GM19239 (cell line): ENCODE data around the gene NPLOC4.

Experiments
- DNase-seq: peaks from one replicate; pipeline ENCODE4 v3.0.0; 2011; ENCODE audit warnings: low spot score; ENCODE audit not compliant: insufficient read length
- FAIRE-seq: peaks from 2 replicates; lab custom pipeline; 2011; peaks lifted over from hg19 to GRCh38; lab: Jason Lieb, UNC

NPLOC4 gene

DNA sequence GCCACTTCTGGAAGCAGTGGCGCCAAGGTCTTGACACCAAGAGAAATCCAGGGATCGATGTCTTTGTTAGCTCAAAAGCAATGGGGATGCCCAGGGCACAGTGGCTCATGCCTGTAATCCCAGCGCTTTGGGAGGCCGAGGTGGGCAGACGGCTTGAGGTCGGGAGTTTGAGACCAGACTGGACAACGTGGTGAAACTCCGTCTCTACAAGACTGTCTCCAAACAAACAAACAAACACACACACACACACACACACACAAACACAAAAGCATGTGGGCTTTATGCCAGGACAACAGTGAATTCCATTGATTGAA, 62.3 kb downstream of the NPLOC4 start:
- DNase-seq (no peak), FAIRE-seq (no peak)

DNA sequence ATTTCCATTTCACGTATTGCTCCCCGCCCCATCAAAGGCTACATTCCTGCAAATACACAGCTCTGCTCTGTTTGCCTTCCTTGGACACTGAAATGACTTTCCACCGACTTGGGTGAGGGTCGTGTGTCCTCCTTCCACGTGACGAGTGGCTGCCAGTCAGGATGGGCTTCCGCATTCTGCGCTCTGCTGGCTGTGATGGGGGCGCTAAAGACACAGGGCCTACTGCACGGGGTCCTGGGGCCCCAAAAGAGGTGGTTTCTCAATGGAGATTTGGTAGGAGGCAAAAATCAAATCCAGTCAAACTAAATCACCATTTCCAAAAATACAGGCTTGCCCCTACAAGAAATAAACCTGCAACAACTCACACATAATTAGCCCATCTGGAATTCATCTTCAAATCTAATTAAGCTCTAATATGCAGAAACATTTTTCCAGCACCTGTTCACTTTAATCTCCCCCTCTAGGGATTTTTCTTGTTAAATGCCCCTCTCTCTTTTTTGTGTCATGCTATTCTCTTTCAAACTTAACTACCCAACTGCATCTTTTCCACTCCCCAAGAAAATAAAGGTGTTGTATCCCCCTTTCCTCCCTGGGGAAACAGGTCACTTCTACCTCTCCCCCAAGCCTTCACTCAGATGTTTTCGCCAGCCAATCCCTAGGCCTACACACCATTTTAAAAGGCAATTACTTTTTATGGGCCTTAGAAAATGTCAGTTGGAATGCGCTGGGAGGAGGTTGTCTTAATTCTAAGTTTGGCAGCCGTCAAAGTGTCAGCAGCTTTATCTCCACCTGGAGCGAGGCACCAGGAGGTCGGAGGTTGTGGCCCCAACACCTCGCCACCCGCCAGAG, 62.9 kb downstream of the NPLOC4 start:
- DNase-seq (no peak), FAIRE-seq (no peak)

- no peak for FAIRE-seq
- DNase-seq, result no peak
Observed at GRCh38 chr17:81572563-81573168, 64.2 kb downstream of the NPLOC4 start.

DNA sequence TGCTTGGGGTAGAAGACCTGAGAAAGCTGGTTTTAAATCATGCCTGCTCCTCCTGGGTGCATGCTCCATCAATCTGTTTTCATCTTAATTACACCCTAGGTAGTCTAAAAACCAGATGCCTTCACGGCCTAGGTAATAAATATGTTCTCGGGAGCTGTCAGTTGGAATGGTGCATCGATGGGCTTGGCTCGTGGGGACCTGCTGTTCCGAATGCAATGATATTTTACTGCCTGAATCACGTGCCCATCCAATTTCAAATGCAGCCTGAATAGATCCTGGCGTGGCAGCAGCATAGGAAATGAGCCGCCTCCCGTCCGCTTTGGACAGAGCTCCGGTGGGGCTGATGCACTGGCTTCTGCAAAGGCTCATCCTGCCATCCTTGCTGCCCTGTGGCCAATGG, 65.9 kb downstream of the NPLOC4 start:
- DNase-seq (no peak), FAIRE-seq (no peak)

GRCh38 chr17:81569986-81570514, 66.9 kb downstream of the NPLOC4 start:
- DNase-seq, result no peak
- FAIRE-seq, result no peak

- FAIRE-seq (no peak), DNase-seq (no peak)
Observed at GRCh38 chr17:81568416-81568815, 68.5 kb downstream of the NPLOC4 start.

DNA sequence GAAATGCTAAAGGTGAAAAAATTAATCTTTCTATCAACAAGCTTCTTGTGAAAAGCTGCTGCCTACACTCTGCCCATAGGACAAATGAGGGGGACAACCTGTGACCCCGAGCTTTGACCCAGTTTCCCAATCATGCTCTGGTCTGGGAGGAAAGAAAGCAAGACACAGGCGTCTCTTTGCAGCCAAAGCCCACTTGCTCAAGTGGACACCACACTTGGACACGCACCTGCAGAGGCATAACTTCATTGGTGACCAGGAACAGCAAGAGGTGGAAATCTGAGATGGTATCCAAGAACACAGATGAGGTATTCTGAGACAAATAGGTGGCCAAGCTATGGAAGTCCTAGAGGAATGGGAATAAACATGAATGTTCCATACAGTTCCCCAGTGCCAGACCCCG, 69.7 kb downstream of the NPLOC4 start:
- FAIRE-seq (no peak), DNase-seq (no peak)

- FAIRE-seq (no peak), DNase-seq (no peak)
Observed at GRCh38 chr17:81566461-81567126, 70.3 kb downstream of the NPLOC4 start.

DNA sequence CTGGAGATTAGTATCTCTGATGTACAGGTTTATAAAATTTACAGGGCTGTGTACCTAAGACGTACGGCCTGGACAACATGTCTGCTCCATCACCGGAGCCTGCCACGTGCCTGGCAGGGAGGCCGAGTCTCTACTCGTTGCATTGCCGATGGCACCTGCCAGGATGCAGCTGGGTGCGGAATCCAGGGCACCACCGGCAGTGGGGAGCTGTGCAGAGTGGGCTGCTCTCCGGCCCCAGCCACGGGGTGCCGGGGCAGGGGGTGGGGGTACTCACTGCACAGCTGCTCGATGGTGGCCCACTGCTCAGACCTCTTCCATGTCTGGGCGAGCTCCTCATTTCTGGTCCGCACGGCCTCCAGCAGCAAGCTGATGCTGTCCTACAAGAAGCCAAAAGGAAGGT, 71.7 kb downstream of the NPLOC4 start:
- FAIRE-seq (no peak), DNase-seq (no peak)

GRCh38 chr17:81564778-81565177, 72.1 kb downstream of the NPLOC4 start:
- DNase-seq (no peak), FAIRE-seq (no peak)

GRCh38 chr17:81563861-81564586, 72.9 kb downstream of the NPLOC4 start:
- DNase-seq (no peak), FAIRE-seq (no peak)

GRCh38 chr17:81561494-81561885, 75.4 kb downstream of the NPLOC4 start:
- no peak for DNase-seq
- FAIRE-seq, result peak; percentile 70

DNA sequence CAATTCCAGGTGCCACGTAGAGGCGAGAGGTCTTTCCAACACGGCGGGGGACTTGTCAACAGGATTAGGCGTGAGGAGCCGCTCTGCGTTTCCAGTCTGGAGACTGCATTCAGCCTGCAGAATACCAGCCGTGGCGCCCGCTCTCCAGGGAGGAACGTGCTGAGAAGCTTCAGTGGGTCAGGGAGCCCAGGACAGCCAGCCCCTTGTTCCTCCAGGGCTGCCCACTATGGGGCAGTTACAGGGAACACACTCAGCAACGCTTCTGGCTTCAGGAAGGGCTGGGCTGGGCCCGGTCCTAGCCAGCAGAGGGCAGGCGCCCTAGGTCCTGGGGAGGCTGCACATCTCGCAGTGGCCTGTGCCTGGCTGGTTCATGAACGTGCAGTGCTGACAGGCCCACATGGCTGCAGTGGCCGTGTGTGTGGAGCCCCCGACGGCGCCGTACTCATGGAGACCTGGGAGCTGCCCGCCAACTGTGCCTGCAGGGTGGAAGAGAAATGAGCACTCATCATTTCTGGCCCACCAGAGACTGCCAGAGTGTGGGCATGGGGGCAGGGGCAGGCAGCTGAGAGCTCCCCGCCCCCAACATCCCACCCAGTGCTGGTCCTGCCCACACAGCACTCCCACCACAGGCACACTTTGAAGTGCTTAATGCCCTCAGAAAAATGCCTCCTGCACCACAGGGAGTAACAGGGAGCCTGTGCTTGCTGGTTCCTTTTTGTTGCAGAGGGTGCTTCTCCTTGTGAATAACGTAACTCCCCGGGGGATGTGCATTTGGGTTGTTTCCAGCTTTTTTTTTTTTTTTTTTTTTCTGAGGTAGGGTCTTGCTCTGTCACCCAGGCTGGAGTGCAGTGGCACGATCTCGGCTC, 77.7 kb downstream of the NPLOC4 start:
- DNase-seq, result no peak
- no peak for FAIRE-seq

GRCh38 chr17:81558115-81558468, 78.8 kb downstream of the NPLOC4 start:
- FAIRE-seq, result no peak
- no peak for DNase-seq

GRCh38 chr17:81557276-81558114, 79.4 kb downstream of the NPLOC4 start:
- DNase-seq (no peak), FAIRE-seq (no peak)

- FAIRE-seq (no peak), DNase-seq (no peak)
Observed at GRCh38 chr17:81556863-81557262, 80.0 kb downstream of the NPLOC4 start.

DNA sequence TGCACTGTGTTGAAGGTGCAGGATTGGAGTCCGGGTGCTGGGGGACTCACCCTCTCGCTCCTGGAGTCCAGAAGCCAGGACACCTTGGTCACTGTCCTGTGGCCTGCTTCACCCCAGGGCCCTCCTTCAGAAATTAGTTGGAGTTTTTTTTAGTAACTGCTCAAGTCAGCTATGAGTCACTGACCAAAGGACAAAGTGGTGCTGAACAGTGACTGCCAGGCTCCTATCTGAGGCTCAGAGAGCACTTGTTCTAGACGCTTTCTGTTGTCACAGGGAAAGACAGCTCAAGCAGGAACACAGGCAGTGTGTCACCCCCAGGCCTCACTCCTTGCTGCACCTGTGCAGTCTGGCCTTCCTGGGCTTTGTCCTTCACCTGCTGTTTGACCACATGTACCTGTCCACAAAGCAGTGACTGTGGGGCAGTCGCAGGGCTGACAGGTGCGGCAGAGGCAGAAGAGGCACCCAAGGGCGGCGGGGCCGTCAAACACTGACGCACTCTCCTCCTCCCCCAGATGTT, 80.7 kb downstream of the NPLOC4 start:
- FAIRE-seq, result no peak
- no peak for DNase-seq

GRCh38 chr17:81553616-81554181, 83.2 kb downstream of the NPLOC4 start:
- FAIRE-seq, result no peak
- no peak for DNase-seq
